SK-N-SH (cell line): ENCODE results near the gene SLC7A14. TPM values are rescaled to one million over a fixed set of nuclear protein-coding genes. Genes with fewer than 3 reads are reported as not detected.
A peak's percentile ranks its signal among the peaks of the same experiment; 100 is the strongest.

Source experiments
- CTCF ChIA-PET: fragments of 300-600, 350-600 bp; formaldehyde crosslinking; extraction: SDS; loops from one replicate; lab custom pipeline; 2021; lab: Yijun Ruan, JAX
- POLR2A ChIA-PET: fragments of 350-600 bp; sonication (Branson Sonifier 250); formaldehyde crosslinking; extraction: SDS; loops from one replicate; lab custom pipeline; 2020; ENCODE audit warnings: antibody characterized with exemption, inconsistent platforms; lab: Yijun Ruan, JAX
- DNase-seq: peaks from one replicate; pipeline ENCODE4 v3.0.0; 2012
- H2AFZ ChIP-seq: fragments of 200-600 bp; sonication (generic); 2 replicates; pipeline ENCODE4 v1.8.1; 2016; ENCODE audit warnings: antibody characterized with exemption, mild to moderate bottlenecking, low read depth
- H3F3A ChIP-seq: fragments of 200-600 bp; sonication (generic); replicated peaks from 2 replicates; pipeline ENCODE3; 2016; ENCODE audit warnings: antibody characterized with exemption, mild to moderate bottlenecking; ENCODE audit not compliant: insufficient read depth
- H3K27ac ChIP-seq, 2 experiments: fragments of 200-500 bp in 1 of 2; fragments of 200-600 bp in 1 of 2; sonication (Bioruptor generic) in 1 of 2; sonication (generic), shearing (Covaris generic) in 1 of 2; 2 replicates each; pipeline versions ENCODE4 v1.5.1 to v1.6.1; 2014 to 2016; ENCODE audit warnings: low read depth in 2 of 2, inconsistent platforms in 1 of 2, low read length in 1 of 2, mild to moderate bottlenecking in 1 of 2, mixed read lengths in 1 of 2
- H3K27me3 ChIP-seq: fragments of 200-600 bp; sonication (generic), shearing (Covaris generic); 2 replicates; pipeline ENCODE4 v1.6.1; 2016; ENCODE audit warnings: mixed run types; ENCODE audit not compliant: insufficient read depth
- H3K36me3 ChIP-seq, 2 experiments: fragments of 200-500 bp in 1 of 2; fragments of 200-600 bp in 1 of 2; sonication (Bioruptor generic) in 1 of 2; sonication (generic) in 1 of 2; replicated peaks in 1 of 2; 2 replicates each; pipeline versions ENCODE3 to v1.5.1; 2014 to 2016; ENCODE audit warnings: low read length in 1 of 2, mild to moderate bottlenecking in 1 of 2; ENCODE audit not compliant: insufficient read depth in 2 of 2, control insufficient read depth in 1 of 2
- H3K4me1 ChIP-seq, 2 experiments: fragments of 200-500 bp in 1 of 2; fragments of 200-600 bp in 1 of 2; sonication (Bioruptor generic) in 1 of 2; sonication (generic), shearing (Covaris generic) in 1 of 2; 2 replicates each; pipeline versions ENCODE4 v1.5.1 to v1.6.1; 2014 to 2016; ENCODE audit warnings: low read depth in 1 of 2, low read length in 1 of 2, mixed run types in 1 of 2; ENCODE audit not compliant: insufficient read depth in 2 of 2, control insufficient read depth in 1 of 2
- H3K4me2 ChIP-seq: fragments of 200-600 bp; sonication (generic), shearing (Covaris generic); 2 replicates; pipeline ENCODE4 v1.6.1; 2017; ENCODE audit warnings: mixed run types
- H3K4me3 ChIP-seq, 2 experiments: fragments of 200-500 bp in 1 of 2; fragments of 200-600 bp in 1 of 2; sonication (Bioruptor generic) in 1 of 2; sonication (generic), shearing (Covaris generic) in 1 of 2; 2 replicates each; pipeline versions ENCODE4 v1.5.1 to v1.8.1; 2014 to 2016; ENCODE audit warnings: low read depth in 2 of 2, inconsistent platforms in 1 of 2, low read length in 1 of 2, mild to moderate bottlenecking in 1 of 2, mixed read lengths in 1 of 2, moderate library complexity in 1 of 2
- H3K79me2 ChIP-seq: fragments of 200-600 bp; sonication (generic); 2 replicates; pipeline ENCODE4 v1.8.1; 2017; ENCODE audit warnings: mild to moderate bottlenecking; ENCODE audit not compliant: insufficient read depth
- H3K9ac ChIP-seq: fragments of 200-600 bp; sonication (generic); 2 replicates; pipeline ENCODE4 v1.6.1; 2017; ENCODE audit warnings: mixed run types
- H3K9me2 ChIP-seq: fragments of 200-600 bp; sonication (generic); 2 replicates; pipeline ENCODE4 v1.6.1; 2017; ENCODE audit warnings: mixed run types
- H3K9me3 ChIP-seq: fragments of 200-600 bp; sonication (generic); 2 replicates; pipeline ENCODE4 v1.6.1; 2017; ENCODE audit warnings: mixed run types, mild to moderate bottlenecking, moderate library complexity
- H4K20me1 ChIP-seq: fragments of 200-600 bp; sonication (generic); 2 replicates; pipeline ENCODE4 v1.6.1; 2017; ENCODE audit warnings: mild to moderate bottlenecking, mixed run types; ENCODE audit not compliant: insufficient read depth
- CTCF ChIP-seq: fragments of 200-600 bp; sonication (generic); IDR thresholded peaks from 2 replicates; pipeline ENCODE4 v1.6.1; 2017; ENCODE audit warnings: antibody characterized with exemption, mild to moderate bottlenecking, moderate library complexity
- EP300 ChIP-seq, 2 experiments: IDR thresholded peaks; 2 replicates each; pipeline versions ENCODE4 v1.4.0 to v1.6.1; 2012; ENCODE audit warnings: borderline replicate concordance in 1 of 2, low read depth in 1 of 2, low read length in 1 of 2
- EZH2phosphoT487 ChIP-seq: fragments of 200-600 bp; sonication (generic); IDR thresholded peaks from 2 replicates; pipeline ENCODE4 v1.6.1; 2017; ENCODE audit warnings: low read depth, mixed run types, mild to moderate bottlenecking, antibody characterized with exemption, moderate library complexity, borderline replicate concordance
- FOXJ3 ChIP-seq: sonication (generic); formaldehyde crosslinking; IDR thresholded peaks from 2 replicates; pipeline ENCODE4 v1.5.1; 2020; ENCODE audit warnings: mild to moderate bottlenecking, missing genetic modification reagents
- FOXM1 ChIP-seq: IDR thresholded peaks from 2 replicates; pipeline ENCODE4 v1.4.0; 2012; ENCODE audit warnings: low read depth, mild to moderate bottlenecking
- GABPA ChIP-seq: IDR thresholded peaks from 2 replicates; pipeline ENCODE4 v1.4.0; 2012; ENCODE audit warnings: low read depth, mild to moderate bottlenecking
- MEF2A ChIP-seq: IDR thresholded peaks from 2 replicates; pipeline ENCODE4 v1.4.0; 2012; ENCODE audit warnings: low read depth, borderline replicate concordance
- NFIC ChIP-seq: IDR thresholded peaks from 2 replicates; pipeline ENCODE4 v1.4.0; 2012; ENCODE audit warnings: borderline replicate concordance
- POLR2AphosphoS5 ChIP-seq: IDR thresholded peaks from 2 replicates; pipeline ENCODE4 v1.6.1; 2012; ENCODE audit warnings: low read depth, low read length
- RCOR1 ChIP-seq: fragments of 150-350 bp; IDR thresholded peaks from 2 replicates; pipeline ENCODE4 v1.6.1; 2017; ENCODE audit warnings: antibody characterized with exemption, low read length
- RFX5 ChIP-seq: IDR thresholded peaks from 2 replicates; pipeline ENCODE4 v1.6.1; 2012; ENCODE audit warnings: mild to moderate bottlenecking, improper control_type of control experiment, low read length
- RXRA ChIP-seq: IDR thresholded peaks from 2 replicates; pipeline ENCODE4 v1.4.0; 2012; ENCODE audit warnings: low read depth, mild to moderate bottlenecking, borderline replicate concordance
- SIN3A ChIP-seq: IDR thresholded peaks from 2 replicates; pipeline ENCODE4 v1.6.1; 2012; ENCODE audit warnings: low read depth, mild to moderate bottlenecking, low read length, moderate library complexity, borderline replicate concordance
- SMC3 ChIP-seq: IDR thresholded peaks from 2 replicates; pipeline ENCODE4 v1.6.1; 2012; ENCODE audit warnings: low read depth, low read length, improper control_type of control experiment
- TAF1 ChIP-seq: IDR thresholded peaks from 2 replicates; pipeline ENCODE4 v1.6.1; 2012; ENCODE audit warnings: low read depth, mild to moderate bottlenecking, low read length, moderate library complexity, borderline replicate concordance
- ZBTB33 ChIP-seq: IDR thresholded peaks from 2 replicates; pipeline ENCODE4 v1.4.0; 2012; ENCODE audit warnings: low read depth, borderline replicate concordance
- WGBS: methylation state at CpG from one replicate; pipeline ENCODE4 v1.1.6; 2017; ENCODE audit warnings: low lambda C conversion rate; 5-methylcytosine and 5-hydroxymethylcytosine counted together
- polyA plus RNA-seq, 3 experiments: library from polyadenylated mRNA; depleted of rRNA; stranded (reverse); fragments of >200 nt; gene quantifications; 2 replicates each; pipeline ENCODE4 v1.2.3, GENCODE V29; 2012

Gene SLC7A14
- polyA plus RNA-seq, 1 of the 3 experiments (the other 2 are of a cell fraction): 2.5 TPM

- Histone ChIP-seq H3K36me3 (no peaks in the 10 kb centered on the region), H3F3A (peaks cover 3% of the 10 kb centered on the region), H3K4me3 (no peak overlapping the region)
- TF ChIP-seq NFIC (no peak), RFX5 (0 out of 2 replicates have a peak, but pooled peaks have one; percentile 43)
- TF ChIP-seq, all 33 proteins: peak for 1
- Histone ChIP-seq H3K9ac (no peak overlapping the region), H3K79me2 (no peaks in the 10 kb centered on the region), H3K9me2 (no peaks in the 10 kb centered on the region), H3K9me3 (no peaks in the 10 kb centered on the region), H3K27me3 (no peaks in the 10 kb centered on the region), H3K4me1 (no peaks in the 10 kb centered on the region), H3K4me2 (no peak overlapping the region), H2AFZ (no peak overlapping the region), H4K20me1 (no peaks in the 10 kb centered on the region), H3K27ac (no peak overlapping the region)
- ChIA-PET POLR2A (no interaction called here), CTCF (interaction anchor here (1.0 to 1.5 kb wide), 2 partner anchors 23 to 29 kb away, joined by 3 to 5 read pairs; no protein-coding TSS in a partner anchor)
- no peak for DNase-seq
These were observed 142.9 kb downstream of the SLC7A14 start for GRCh38 chr3:170442947-170443346.

- 82% methylated on average over 4 of the region's 4 CpGs for WGBS
- no peaks in the 10 kb centered on the region for H4K20me1 ChIP-seq
- no peak overlapping the region for H3K27ac ChIP-seq
- no peaks in the 10 kb centered on the region for H3K9me3 ChIP-seq
- POLR2A ChIA-PET: no interaction called here
- H3K9ac ChIP-seq: no peak overlapping the region
- no peaks in the 10 kb centered on the region for H3K36me3 ChIP-seq
- no peak overlapping the region for H3K4me3 ChIP-seq
- CTCF ChIA-PET: interaction anchor here (1.3 to 1.6 kb wide), 3 partner anchors 8 to 28 kb away, joined by 4 to 6 read pairs (median 5); no protein-coding TSS in a partner anchor
- H3K9me2 ChIP-seq: no peaks in the 10 kb centered on the region
- H3F3A ChIP-seq: peaks cover 3% of the 10 kb centered on the region
- H2AFZ ChIP-seq: no peak overlapping the region
- H3K4me1 ChIP-seq: no peaks in the 10 kb centered on the region; a peak in 1 of 4 replicates
- no peaks in the 10 kb centered on the region for H3K79me2 ChIP-seq
- H3K4me2 ChIP-seq: no peak overlapping the region
- DNase-seq: no peak
- TF ChIP-seq RXRA (no peak), MEF2A (no peak), CTCF (no peak), SIN3A (no peak), GABPA (no peak), POLR2AphosphoS5 (no peak), EP300 (IDR thresholded peaks at IDR 0.05; ENCODE audit: borderline replicate concordance in 1 of 2, low read depth in 1 of 2, low read length in 1 of 2) (no peak), ZBTB33 (no peak), TAF1 (no peak), EZH2phosphoT487 (no peak), RCOR1 (no peak), SMC3 (no peak), FOXJ3 (CRISPR knock-in tag) (no peak), FOXM1 (no peak)
- H3K27me3 ChIP-seq: no peaks in the 10 kb centered on the region
These were observed 144.5 kb downstream of the SLC7A14 start for GRCh38 chr3:170441412-170441811.
